Inflammatory macrophage (primary cell): Measurements from ENCODE around the gene ATG16L2.
A peak's percentile ranks its signal among the peaks of the same experiment; 100 is the strongest.
"Not testable (repeated sequence)": the region's sequence is repeated elsewhere in the genome, so short reads cannot be mapped to it uniquely, and the experiment has no call there.

ENCODE experiments used
- DNase-seq, 2 donors: peaks; one replicate each; pipeline ENCODE4 v3.0.0-alpha.2; 2020 to 2022

The ATG16L2 gene

DNA sequence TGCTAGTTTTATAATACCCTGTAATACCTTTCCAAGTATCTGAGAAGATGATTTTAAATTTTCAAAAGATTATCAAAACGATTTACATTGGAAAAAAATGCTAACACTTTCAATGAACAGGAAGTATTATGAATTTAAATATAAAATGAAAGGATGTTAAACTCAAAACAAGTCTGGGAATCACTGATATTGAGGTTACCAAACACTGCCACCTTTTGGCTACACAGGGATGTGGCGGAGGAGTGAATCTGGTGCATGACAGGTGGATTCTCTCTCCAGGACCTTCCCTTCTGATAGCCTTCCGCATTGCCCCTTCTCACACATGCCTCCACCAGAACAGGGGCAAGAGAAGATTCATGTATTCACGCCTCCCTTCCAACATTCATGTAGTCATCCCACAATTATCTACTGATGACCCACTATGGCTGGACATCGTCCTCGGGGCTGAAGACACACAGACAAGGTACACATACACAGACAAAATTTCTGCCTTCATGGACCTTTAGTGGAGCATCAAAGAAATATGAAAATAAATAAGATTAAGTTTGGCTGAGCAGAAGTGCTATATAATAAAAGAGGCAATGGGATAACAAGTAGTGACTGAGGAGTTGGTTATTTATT lies 34.7 kb downstream of the ATG16L2 start:
- DNase-seq = peak; percentile 34 to 37

DNA sequence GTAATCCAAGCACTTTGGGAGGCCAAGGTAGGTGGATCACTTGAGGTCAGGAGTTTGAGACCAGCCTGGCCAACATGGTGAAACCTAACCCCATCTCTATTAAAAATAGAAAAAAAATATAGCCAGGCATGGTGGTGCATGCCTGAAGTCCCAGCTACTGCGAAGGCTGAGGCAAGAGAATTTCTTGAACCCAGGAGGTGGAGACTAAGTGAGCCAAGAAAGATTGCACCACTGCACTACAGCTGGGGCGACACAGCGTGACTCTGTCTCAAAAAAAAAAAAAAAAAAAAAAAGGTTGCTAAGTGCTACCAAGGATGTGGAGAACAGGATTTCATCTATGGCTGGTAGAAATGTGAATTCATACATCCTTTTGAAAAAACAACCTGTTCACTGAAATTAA lies 36.6 kb downstream of the ATG16L2 start:
- no peak for DNase-seq

DNA sequence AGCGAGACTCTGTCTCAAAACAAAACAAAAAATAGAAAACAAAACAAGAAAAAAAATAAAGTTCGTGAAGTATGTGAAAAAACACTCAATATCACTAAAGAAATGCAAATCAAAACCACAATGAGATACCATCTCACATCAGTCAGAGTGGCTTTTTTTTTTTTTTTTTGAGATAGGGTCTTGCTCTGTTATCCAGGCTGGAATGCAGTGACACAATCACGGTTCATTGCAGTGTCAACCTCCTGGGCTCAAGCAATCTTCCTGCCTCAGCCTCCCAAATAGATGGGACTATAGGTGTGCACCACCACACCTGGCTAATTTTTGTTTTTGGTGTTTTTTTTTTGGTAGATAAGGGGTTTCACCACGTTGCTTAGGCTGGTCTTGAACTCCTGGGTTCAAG lies 37.5 kb downstream of the ATG16L2 start:
- no peak for DNase-seq

DNA sequence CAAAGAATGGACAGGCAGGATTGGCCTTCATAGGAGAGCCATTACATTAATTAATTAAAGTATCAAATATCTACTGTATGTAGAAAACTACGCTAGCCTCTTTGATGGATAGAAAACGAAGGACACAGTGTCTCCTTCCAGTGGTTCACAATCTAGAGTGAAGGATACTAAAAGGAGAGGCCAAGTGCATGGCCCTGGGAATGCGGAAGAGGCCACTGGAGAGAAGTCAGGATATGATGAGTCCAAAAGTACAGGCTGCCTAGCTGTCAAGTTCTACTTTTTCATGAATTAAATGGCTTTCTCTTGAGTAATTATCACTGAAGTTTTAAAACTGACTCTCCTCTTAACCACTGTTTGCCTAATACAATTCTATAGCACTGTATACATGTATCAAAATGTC lies 41.9 kb downstream of the ATG16L2 start:
- no peak for DNase-seq

DNA sequence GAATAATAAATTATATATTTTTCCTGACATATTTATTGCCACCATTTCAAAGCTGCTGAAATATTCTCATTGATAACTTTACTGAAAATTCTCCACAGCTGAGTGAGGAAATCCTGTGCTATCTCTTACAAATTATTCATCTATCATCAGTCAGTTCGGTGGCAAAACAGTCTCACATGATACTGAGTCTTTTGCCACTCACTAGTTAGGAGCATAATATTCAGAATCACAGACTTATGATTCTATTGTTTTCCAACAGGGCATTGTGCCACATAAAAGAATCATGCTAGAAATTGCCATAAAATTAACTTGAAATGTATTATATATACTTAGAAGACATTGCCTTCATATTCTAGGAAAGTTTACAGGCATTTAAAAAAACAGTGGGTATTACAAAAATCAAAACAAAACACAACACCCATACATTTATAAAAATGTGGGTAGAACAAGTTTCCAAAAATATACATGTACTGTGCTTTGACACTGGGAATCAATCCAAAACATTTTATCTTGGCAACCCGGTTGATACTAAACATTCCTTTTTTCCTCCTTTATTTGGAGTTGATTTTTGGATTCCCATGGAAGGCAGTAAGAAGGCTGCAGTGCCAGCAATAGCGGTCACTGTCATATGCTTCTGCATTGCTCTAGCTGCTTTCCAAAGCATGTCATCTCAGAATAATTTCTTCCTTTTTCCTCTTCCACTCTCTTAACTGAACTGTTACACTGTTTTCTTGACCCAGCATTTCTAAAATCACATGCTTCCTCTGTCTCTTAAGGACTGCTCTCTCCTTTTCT lies 42.5 kb downstream of the ATG16L2 start:
- DNase-seq = peak; percentile 31 to 34

DNA sequence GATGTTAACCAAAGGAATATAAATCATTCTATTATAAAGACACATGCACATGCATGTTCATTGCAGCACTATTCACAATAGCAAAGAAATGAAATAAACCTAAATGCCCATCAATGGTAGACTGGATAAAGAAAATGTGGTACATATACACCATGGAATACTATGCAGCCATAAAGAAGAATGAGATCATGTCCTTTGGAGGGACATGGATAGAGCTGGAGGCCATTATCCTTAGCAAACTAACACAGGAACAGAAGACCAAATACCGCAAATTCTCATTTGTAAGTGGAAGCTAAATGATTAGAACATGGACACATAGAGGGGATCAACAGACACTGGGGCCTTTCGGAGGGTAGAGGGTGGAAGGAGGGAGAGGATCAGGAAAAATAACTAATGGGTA lies 44.1 kb downstream of the ATG16L2 start:
- DNase-seq = not testable (repeated sequence)

DNA sequence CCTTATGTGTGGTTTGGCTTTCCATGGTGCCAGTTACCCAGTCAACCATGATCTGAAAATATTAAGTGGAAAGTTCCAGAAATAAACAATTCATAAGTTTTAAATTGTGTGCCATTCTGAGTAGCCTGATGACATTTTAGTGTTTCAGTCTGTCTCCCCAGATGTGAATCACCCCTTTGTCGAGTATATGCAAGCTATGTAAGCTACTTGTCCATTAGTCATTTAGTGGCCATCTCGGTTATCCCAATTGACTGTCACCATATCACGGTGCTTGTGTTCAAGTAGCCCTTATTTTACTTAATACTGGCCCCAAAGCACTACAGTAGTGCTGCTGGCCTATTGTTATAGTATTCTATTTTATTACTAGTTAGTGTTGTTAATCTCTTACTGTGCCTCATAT lies 44.9 kb downstream of the ATG16L2 start:
- peak in 1 of 2 donors; percentile 5 for DNase-seq

DNA sequence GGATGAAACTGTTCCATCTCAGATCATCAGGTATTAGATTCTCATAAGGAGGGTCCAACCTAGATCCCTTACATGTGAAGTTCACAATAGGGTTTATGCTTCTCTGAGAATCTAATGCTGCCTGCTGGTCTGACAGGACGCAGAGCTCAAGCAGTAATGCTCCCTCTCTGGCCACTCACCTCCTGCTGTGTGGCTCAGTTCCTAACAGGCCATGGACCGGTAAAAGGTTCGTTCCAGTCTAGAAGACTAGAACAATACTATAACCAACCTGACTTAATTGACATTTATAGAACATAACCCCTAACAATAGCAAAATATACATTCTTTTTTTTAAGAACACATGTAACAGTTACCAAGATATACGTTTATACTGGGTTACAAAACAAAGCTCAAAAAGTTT lies 45.8 kb downstream of the ATG16L2 start:
- no peak for DNase-seq

DNA sequence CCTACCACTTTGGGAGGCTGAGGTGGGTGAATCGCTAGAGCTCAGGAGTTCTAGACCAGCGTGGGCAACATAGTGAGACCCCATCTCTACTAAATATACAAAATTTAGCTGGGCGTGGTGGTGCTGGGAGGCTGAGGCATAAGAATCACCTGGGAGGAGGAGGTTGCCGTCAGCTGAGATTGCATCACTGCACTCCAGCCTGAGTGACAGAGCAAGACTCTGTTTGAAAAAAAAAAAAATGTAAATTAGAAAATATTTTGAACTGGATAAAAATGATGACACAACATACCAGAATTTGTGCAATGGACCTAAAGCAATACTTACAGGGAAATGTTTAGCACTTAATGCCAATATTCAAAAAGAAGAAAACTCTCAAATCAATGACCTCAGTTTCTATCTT lies 46.4 kb downstream of the ATG16L2 start:
- DNase-seq = no peak

DNA sequence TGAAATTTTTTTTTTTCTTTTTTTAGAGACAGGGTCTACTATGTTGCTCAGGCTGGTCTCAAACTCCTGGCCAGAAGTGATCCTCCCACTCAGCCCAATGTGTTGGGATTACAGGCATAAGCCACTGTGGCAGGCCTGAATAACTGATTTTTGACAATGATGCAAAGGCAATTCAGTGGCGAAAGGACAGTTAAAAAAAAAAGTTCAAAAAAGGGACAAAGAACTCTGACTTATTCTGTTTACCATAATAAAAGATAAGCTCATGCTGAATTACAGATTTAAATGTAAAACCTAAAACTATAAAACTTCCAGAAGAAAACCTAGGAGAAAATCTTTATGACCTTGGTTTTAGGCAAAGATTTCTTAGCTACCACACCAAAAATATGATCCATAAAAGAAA lies 48.9 kb downstream of the ATG16L2 start:
- no peak for DNase-seq

DNA sequence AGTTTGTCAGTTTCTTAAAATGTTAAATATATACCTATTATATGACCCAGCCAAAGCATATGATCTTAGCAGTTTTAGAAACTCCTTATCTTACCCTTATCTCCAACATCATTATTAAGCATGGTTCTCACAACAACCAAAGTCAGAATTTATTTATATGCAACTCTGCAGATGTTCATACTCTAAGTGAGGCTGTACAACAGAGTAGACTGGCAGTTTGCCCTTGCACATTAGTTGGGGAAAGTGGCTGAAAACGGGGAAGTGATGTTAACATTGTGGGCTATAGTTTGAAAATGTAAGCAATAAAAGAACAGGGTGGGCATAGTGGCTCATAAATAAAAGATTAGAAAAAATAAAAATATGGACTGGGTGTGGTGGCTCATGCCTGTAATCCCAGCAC lies 49.7 kb downstream of the ATG16L2 start:
- no peak for DNase-seq

DNA sequence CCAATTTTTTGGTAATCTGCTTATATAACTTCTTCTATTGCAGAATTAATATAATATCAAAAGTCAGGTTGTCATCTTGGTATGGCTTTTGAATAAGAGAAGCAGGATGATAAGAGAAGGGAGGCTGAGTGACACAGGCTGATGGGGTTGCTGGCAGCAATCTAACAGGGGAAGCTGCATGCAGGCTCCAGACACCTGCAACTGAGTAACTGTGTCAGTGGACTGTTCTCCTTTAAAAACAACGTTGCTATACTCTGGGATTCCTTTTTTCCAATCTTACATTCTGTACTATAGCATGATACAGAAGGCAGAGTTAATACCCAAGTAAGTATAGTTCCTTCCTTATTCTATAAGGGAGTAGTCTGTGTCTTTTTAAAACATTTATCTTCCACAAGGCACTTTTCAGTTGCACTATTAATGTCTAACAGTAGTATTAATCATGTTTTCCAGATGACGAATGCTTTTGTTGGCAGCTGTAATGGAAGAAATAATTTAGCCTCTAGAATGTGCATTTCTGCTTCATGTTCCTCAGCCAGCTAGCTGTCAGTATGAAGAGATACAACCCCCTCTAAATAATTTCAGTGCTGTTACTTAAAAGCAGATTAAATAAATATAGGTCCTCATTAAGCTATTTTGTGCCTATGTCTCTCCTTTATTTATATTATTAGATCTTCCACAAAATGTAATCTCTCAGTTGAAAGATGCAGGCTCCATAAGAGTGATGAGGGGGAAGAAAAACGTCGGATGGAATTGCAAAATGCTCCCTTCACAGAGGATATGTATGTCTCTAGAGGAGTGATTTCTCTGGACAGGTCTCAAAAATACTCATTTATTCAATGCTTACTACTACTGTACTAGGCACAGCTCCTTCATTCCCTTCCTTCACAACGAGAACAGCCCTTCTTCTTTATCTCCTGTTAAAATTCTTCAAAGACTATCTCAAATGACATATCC lies 50.8 kb downstream of the ATG16L2 start:
- no peak for DNase-seq

DNA sequence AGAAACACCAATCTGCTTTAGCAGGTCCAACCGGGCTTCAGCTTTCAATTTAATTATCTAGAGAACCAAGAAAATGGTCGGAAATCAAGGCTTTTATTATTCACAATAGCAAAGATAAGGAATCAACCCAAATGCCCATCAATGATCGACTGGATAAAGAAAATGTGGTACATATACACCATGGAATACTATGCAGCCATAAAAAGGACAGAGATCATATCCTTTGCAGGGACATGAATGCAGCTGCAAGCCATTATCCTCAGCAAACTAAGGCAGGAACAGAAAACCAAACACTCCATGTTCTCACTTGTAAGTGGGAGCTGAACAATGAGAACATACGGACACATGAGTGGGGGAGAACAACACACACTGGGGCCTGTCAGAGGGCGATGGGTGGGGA lies 53.8 kb downstream of the ATG16L2 start:
- DNase-seq = no peak

DNA sequence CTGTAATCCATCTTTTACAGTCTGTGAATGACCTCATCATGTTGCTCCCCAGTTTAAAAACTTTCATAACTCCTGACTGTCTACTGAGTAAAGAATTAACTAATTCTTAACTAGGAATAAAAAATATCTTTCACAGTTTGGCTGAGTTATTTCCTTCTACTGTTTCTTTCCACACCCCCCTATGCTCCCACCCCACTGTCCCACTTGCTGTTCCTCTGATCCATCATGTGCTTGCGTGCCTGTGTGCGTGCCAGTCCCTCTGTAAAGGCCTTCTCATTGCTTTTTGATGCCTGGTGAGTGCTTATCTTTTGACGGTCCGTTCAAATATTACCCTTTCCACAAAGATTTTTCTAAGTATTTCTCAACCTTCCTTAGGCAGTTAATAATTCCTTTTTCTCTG lies 55.6 kb downstream of the ATG16L2 start:
- no peak for DNase-seq

DNA sequence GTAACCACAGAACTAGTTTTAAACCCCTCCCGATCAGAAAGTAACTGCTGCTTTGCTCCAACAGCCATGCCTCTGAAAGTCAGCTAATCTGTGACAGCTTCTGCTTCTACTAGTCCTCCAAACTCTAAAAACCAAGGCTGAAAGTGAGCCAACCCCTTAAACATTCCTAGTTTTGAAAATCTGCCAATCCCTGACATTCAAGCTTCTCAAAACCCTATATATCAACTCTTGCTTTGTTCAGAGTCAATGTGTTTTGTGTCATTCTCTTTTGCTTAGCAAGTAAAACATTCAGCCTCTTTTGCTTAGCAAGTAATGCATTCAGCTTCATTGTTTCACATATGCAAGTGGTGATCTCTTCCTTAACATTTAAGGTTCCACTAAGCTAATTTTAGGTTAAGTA lies 56.9 kb downstream of the ATG16L2 start:
- DNase-seq = no peak

DNA sequence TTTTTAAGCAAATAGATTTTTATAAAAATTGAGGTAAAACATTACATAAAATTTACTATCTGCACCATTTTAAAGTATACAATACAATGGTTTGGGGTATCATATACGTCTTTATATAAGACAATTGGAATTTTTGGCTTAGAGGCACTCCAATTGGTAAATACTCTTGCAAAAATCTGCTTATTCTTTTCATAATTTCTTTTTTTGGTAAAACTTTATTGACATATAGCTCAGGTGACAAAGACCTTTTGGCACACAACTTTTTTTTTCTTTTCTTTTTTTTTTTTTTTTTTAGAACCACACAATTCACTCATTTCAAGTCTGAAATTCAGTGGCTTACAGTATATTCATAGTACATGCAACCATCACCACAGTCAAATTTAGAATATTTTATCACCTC lies 57.8 kb downstream of the ATG16L2 start:
- DNase-seq = no peak

DNA sequence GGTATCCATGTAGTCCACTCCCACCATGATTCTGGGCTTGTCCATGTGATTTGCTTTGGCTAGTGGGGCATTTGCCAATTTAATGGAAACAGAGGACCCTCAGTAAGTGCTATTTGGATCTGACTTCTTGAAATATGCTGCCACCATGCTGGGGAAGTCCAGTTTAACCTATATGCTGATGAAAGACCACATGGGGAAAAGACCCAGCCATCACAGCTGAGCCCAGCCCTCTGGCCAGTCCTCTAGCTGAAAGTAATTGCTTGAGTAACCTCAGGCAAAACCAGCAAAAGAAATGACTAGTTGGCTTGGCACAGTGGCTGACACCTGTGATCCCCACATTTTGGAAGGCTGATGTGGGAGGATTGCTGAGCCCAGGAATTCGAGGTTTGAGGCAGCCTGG lies 61.5 kb downstream of the ATG16L2 start:
- no peak for DNase-seq

DNA sequence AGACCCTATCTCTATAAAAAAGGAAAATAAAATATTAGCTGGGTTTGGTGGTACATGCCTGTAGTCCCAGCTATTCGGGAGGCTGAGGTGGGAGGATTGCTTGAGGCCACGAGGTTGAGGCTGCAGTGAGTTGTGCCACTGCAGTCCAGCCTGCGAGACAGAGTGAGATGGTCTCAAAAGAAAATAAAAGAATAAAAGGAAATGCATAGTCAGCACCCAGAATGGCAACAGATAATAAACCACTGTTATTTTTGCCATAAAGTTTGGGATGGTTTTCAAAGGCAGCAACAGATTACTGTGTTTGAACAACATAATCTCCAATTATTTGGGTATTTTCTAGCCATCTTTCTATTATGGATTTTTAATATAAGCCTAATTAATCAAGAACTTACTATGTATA lies 61.9 kb downstream of the ATG16L2 start:
- DNase-seq = no peak
